GM18508 (cell line): Measurements from ENCODE around the gene RANBP9.

Source experiments
- ATAC-seq: cut with Tn5 transposase; IDR thresholded peaks from one replicate; pipeline ENCODE4 v1.9.1; 2021; ENCODE audit warnings: moderate number of reproducible peaks; ENCODE audit not compliant: insufficient read depth, unreplicated experiment

RANBP9 gene

GRCh38 chr6:13680448-13680968 lies 31.1 kb downstream of the RANBP9 start:
- ATAC-seq, result no peak

GRCh38 chr6:13679996-13680395 lies 31.6 kb downstream of the RANBP9 start:
- ATAC-seq, result no peak

- ATAC-seq, result no peak
Measured at GRCh38 chr6:13678255-13678983, 33.2 kb downstream of the RANBP9 start.

- no peak for ATAC-seq
Measured at GRCh38 chr6:13677878-13678254, 33.8 kb downstream of the RANBP9 start.

GRCh38 chr6:13676551-13677156 lies 35.0 kb downstream of the RANBP9 start:
- no peak for ATAC-seq

- ATAC-seq, result no peak
Measured at GRCh38 chr6:13674533-13675190, 37.0 kb downstream of the RANBP9 start.

- ATAC-seq, result no peak
Measured at GRCh38 chr6:13673825-13674444, 37.7 kb downstream of the RANBP9 start.

- ATAC-seq, result no peak
Measured at GRCh38 chr6:13673368-13673767, 38.3 kb downstream of the RANBP9 start.

- ATAC-seq, result no peak
Measured at GRCh38 chr6:13672904-13673303, 38.7 kb downstream of the RANBP9 start.

- ATAC-seq, result no peak
Measured at GRCh38 chr6:13671548-13672127, 40.0 kb downstream of the RANBP9 start.

- ATAC-seq, result no peak
Measured at GRCh38 chr6:13669476-13669875, 42.2 kb downstream of the RANBP9 start.

- ATAC-seq, result no peak
Measured at GRCh38 chr6:13668291-13668928, 43.2 kb downstream of the RANBP9 start.

GRCh38 chr6:13667655-13668054 lies 44.0 kb downstream of the RANBP9 start:
- no peak for ATAC-seq

GRCh38 chr6:13666194-13667105 lies 45.2 kb downstream of the RANBP9 start:
- no peak for ATAC-seq

- ATAC-seq, result no peak
Measured at GRCh38 chr6:13664703-13665352, 46.8 kb downstream of the RANBP9 start.

GRCh38 chr6:13663986-13664385 lies 47.6 kb downstream of the RANBP9 start:
- no peak for ATAC-seq

GRCh38 chr6:13662651-13663334 lies 48.8 kb downstream of the RANBP9 start:
- no peak for ATAC-seq

GRCh38 chr6:13661647-13662046 lies 50.0 kb downstream of the RANBP9 start:
- no peak for ATAC-seq
